NCI-H1048 (cell line): Measurements from ENCODE around the gene INVS.
"Not testable (repeated sequence)": the region's sequence is repeated elsewhere in the genome, so short reads cannot be mapped to it uniquely, and the experiment has no call there.

Source experiments
- DNase-seq: peaks from one replicate; lab custom pipeline; 2025; lab: John Stamatoyannopoulos, UW

Gene INVS, protein sequence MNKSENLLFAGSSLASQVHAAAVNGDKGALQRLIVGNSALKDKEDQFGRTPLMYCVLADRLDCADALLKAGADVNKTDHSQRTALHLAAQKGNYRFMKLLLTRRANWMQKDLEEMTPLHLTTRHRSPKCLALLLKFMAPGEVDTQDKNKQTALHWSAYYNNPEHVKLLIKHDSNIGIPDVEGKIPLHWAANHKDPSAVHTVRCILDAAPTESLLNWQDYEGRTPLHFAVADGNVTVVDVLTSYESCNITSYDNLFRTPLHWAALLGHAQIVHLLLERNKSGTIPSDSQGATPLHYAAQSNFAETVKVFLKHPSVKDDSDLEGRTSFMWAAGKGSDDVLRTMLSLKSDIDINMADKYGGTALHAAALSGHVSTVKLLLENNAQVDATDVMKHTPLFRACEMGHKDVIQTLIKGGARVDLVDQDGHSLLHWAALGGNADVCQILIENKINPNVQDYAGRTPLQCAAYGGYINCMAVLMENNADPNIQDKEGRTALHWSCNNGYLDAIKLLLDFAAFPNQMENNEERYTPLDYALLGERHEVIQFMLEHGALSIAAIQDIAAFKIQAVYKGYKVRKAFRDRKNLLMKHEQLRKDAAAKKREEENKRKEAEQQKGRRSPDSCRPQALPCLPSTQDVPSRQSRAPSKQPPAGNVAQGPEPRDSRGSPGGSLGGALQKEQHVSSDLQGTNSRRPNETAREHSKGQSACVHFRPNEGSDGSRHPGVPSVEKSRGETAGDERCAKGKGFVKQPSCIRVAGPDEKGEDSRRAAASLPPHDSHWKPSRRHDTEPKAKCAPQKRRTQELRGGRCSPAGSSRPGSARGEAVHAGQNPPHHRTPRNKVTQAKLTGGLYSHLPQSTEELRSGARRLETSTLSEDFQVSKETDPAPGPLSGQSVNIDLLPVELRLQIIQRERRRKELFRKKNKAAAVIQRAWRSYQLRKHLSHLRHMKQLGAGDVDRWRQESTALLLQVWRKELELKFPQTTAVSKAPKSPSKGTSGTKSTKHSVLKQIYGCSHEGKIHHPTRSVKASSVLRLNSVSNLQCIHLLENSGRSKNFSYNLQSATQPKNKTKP

DNA sequence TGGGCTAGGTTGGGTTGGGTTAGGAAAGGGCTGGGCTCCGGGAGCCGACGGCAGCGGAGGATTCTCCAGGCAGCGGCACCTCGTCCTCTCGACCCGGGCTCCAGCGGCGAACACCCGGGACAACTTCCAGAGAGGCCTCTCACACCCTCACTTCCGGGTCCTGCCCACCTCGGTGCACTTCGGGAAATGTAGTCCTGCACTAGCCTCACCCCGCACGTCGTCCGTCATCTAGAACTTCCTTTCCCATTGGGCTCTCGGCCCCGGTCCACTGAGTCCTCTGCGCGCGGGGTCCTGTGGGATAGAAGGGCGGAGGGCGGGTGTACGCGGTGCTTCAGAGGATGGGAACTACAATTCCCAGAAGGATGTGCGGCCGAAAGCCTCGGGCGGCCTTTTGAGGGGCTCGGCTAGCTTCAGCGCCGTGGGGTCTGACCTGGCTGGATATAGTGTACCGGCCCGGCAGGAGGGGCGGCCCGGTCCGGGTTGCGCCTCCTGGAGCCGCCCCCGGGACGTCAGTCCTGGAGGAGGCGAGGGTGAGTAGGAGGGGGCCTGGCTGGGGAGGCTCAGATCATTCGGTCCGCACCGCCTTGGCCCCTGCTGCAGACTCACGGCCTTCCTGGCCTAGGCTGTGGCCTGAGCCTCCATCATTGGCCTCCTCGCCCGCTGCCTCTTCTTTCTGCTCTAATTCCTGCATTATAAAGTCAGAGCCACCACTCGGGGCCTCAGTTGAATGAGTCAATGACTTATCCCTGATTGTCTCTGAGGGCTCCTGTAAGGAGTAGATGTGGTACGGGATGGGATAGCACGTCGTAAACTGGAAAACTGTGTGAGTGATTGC, at the start of gene INVS, which contains the start of gene ERP44:
TSS of gene INVS (plus strand) at position 357 of the 835 bp plus-strand sequence. CDS start 5,279 bp downstream, outside the sequence.
TSS of gene ERP44 (minus strand) at position 114 of the 835 bp plus-strand sequence. CDS start 160 bp downstream, outside the sequence.
- peak; percentile 99 for DNase-seq

DNA sequence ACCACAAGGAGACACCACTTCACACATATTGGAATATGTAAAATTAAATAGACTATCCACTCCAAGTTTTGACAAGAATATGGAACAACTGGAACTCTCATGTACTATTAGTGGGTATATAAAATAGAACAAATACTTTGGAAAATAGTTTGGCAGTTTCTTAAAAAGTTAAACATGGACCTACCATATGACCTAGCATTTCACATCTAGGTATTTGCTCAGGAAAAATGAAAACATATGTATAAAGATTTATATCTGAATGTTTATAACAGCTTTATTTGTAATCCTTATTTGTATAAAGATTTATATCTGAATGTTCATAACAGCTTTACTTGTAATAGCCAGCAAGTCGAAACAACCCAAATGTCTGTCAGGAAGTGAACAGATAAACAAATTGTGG, 49.5 kb upstream of the INVS start:
- DNase-seq, result no peak

DNA sequence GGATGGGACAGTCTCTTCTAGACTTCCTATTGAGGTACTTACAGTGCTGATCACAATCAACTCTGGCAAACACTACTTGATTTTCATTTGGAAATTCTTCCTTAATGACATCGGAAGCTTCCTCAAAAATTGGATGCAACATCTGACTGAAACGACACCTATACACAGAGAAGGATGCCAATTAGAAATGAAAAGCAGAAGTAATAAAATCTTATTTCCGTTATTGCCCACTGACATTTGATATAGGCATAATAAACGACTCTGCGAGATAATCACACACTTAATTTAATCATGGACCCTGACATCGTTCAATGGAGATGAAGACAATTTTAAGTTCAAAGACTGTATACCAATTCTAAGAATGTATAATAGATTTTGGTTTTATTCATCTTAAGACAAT, 46.7 kb upstream of the INVS start:
- no peak for DNase-seq

DNA sequence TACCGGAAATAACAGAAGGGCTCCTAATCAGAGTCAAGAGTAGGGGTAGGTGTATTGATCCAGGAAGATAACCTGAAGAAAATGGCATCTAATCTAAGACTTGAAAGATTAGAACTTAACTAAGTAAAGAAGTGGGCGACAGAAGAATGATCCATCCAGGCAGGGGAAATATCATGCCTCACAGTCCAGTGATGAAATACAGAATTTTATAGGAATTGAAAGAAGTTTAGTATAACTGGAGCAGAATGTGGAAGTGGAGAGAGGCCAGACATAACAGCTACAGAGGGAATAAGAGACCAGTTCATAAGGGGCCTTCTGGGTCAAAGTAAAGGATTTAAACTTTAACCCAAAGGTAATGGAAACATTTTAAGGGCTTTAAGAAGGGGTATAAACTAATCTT, 42.5 kb upstream of the INVS start:
- DNase-seq, result no peak

DNA sequence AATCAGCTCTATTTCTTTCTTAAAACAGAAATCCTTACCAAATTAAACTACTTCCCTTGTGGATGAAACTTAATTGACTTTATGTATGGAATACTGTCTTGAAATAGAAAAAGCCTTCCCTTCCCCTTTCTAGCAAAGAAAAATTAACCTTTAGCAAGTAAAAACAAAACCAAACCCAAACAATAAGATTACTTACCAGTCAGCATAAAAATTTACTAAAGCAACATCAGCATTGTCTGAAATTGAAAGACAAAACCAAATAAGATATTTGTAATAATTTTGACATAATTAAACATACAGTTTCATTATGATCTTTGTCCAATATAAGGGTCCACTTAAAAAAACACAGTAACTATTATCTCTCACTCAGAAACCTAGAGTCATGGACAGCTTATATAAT, 41.4 kb upstream of the INVS start:
- DNase-seq, result no peak

DNA sequence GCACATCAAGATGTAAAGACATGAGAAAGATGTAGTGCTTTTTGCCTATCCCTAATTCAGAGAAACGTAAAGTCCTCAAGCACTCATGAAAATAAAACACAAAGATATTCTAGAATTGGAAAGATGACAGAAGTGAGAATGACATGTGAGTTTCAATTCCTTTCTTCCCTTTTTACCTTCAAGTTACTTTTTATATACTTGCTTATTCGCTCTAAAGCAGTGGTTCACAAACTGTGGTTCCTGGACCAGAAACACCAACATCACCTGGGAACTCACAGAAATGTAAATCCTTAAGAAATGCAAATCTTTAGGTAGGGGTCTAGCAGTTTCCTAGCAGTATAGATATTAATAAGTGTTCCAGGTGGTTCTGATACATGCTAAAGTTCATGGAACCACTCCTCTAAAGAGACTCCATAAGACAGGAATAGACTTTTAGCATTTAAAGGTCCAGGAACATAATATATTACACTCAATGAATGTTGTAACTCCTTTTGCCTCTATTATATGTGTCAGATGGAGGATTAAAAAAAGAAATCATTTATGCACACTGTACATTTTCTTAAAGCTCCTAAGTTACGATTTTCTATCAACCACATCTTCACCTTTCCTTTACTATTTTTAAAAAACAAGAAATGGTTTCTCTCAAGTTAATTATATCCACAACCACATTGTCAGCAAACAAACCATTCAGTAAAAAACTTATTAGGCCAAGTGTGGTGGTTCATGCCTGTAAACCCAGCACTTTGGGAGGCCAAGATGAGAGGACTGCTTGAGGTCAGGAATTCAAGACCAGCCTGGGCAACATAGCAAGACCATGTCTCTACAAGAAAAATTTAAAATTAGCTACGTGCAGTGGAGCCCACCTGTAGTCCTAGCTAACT, 40.1 kb upstream of the INVS start:
- no peak for DNase-seq

DNA sequence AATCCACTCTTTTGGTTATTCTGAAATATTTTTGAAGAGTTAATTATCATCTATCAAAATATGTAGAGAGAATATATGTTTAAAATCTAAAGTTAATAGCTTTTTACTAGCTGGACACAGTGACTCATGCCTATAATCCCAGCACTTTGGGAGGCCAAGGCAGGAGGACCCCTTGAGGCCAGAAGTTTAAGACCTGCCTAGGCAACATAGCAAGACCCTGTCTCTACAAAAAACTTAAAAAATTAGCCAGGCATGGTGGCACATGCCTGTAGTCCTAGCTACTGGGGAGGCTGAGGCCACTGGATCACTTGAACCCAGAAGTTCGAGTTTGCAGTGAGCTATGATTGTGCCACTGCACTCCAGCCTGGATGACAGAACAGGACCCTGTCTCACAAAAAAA, 36.4 kb upstream of the INVS start:
- not testable (repeated sequence) for DNase-seq

DNA sequence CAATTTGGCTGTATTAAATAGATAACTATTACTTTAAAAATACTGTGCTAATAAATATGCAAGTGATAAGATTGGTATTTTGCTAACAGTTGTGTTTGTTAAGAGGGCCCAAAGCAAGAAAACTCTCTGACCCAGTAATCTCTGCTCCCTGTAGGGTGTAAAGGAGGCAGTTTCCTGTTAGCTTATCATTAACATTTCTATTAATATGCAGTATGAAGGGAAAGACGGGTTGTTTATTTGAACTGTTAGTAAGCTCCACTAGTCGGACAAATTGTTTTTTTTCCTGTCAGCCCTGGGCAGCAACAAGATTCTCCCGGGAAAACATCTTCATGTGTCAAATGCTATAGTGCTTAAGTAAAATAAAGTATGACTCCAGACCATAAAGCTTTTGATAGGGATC, 35.9 kb upstream of the INVS start:
- DNase-seq, result no peak

DNA sequence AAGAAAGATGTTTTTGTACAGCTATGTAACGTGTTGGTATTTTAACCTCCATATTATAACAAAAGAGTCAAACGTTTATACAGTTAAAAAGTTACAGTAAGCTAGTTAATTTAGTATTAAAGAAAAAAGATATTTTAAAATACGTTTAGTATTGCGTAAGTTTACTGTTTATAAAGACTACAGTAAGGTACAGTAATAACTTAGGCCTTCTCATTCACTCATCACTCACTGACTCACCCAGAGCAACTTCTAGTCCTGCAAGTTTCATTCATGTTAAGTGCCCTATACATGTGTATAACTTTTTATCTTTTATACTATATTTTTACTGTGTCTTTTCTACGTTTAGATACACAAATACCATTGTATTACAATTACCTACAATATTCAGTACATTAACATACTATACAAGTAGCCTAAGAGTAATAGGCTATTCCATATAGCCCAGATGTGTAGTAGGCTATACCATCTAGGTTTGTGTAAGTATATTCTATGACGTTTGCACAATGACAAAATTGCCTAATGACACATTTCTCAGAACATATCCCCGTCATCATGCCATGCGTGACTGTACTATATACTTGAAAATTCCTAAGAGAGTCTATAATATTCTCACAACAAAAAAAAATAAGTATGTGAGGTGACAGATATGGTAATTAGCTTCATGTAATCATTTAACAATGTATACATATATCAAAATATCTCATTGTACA, 34.0 kb upstream of the INVS start:
- DNase-seq, result no peak

DNA sequence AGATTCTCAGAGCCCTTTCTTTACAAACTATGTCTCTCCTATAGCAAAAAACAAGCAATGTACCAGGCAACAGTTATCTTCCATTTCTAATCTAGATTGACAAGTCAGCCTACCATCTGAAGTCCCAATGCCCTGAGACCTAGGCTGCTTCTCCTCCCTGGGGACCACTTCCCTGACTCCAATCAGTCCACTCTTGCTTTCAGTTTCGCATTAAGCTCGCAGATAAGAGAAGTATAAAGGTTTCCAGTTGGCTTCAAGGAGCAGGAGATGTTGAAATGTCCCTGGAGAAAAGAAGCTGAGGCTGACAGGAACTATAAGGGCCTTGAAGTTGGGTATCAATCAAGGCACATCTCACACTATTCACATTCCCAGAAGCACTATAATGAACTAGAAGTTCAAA, 32.5 kb upstream of the INVS start:
- no peak for DNase-seq

DNA sequence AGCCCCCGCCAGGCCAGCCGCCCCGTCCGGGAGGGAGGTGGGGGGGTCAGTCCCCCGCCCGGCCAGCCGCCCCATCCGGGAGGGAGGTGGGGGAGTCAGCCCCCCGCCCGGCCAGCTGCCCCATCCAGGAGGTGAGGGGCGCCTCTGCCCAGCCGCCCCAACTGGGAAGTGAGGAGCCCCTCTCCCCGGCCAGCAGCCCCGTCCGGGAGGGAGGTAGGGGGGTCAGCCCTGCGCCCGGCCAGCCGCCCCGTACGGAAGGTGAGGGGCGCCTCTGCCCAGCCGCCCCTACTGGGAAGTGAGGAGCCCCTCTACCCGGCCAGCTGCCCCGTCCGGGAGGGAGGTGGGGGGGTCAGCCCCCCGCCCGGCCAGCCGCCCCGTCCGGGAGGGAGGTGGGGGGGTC, 31.1 kb upstream of the INVS start:
- not testable (repeated sequence) for DNase-seq

DNA sequence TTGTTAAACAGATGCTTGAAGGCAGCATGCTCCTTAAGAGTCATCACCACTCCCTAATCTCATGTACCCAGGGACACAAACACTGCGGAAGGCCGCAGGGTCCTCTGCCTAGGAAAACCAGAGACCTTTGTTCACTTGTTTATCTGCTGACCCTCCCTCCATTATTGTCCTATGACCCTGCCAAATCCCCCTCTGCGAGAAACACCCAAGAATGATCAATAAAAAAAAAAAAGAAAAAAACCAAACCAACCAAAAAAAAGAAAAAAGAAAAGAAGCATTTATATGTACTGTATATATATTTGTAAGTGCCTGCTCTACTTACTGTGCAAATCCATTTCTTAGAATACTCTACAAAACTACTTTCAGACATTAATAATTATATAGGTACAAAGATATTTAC, 30.0 kb upstream of the INVS start:
- DNase-seq, result not testable (repeated sequence)

DNA sequence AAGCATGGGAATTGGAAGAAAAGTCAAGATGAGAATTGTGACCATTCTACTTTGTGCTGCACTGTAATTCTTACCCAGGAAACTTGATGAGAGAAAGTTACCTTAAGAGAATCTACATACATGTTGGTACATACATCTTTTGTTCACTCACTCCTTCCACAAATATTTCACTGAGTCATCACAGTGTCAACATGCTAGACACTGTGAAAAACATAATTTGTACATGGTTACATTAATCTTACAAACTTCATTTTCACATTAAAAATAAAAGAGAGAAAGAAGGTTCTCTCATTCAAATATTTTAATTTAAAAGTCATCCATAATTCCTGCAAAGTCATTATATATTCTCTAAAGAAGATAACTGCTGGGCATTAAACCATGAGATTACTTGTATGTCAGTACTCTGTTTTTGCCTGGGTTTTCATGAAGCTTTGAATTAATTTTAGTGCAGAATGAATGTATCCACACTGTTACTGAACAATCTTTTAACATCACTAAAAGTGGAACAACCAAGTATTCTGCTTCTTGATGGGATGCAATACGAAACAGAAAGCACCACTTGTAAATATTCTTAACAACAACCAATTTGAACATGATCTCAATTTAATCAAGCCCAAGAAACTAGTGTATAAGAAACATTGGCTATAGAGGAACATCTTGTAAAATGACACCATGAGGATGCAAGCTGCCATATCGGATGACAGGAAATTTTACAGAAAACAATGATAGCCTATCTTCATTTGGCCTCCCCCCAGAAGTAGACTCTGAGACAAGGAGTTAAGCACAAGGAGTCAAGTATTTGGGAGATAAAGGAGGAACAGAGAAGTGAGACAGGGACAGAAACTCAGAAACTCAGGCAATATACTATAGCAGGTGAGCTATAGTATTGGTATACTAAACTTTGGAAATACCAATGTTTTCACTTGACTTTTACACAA, 28.7 kb upstream of the INVS start:
- no peak for DNase-seq

DNA sequence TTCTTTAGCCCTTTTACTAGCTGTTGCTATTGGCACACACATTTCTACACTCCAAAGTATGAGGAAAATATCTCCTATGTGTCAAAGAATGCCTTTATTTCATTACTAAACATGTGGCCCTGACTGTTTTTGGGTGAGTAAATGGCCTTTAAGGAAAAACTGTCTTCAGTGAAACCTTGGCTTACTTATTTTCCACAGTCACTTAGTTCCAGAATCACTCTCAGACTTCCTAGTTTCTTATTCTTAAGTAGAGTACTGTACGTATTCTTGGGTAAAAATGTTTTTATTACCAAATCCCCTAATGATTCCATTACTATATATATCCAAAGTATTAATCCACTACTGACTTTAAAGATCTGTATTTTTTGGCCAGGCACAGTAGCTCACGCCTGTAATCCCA, 27.8 kb upstream of the INVS start:
- DNase-seq, result no peak

DNA sequence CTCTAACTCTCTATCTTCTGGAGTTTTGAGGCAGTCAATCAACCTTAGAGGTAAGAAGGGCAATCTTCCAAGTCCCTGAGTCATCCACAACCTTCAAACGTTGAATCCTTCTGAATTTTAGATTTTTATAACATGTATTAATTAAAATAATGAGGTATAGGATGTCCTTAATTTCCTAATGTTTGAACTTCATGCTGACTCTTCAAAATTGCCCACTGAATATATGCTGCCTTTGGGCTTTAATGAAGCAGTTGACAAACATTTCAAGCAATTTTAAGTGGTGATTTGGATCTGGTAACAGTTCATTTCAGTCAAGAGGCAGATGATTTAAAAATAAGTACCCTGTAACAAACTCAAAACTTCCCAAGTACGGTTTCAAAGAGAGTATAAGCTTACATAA, 26.2 kb upstream of the INVS start:
- DNase-seq, result no peak

DNA sequence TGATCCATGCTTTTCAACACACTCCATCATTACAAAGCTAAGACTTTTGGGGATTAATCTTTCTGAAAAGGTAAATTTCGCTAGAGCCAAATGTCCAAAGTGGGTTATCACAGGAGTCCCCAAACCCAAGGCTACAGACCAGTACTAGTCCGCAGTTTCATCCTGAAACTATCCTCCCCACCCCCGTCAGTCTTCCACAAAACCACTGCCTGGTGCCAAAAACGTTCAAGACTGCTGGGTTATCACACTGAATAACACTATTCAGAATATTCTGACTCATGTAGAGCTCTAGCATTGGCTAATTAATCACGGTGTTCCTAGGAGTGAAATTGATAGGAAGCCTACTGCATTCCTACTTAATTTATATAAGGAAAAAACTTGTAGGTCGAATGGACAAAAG, 24.9 kb upstream of the INVS start:
- no peak for DNase-seq

DNA sequence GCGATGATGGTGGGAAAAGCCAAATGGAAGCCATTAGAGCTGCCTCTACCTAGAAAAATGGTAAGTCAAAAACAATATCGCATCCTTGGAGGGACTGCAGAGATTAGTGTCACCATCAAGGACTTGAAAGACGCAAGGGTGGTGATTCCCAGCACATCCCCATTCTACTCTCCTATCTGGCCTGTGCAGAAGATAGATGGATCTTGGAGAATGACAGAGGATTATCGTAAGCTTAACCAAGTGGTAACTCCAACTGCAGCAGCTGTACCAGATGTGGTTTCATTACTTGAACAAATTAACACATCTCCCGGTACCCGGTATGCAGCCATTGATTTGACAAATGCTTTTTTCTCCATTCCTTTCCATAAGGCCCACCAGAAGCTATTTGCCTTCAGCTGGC, 24.1 kb upstream of the INVS start:
- no peak for DNase-seq

DNA sequence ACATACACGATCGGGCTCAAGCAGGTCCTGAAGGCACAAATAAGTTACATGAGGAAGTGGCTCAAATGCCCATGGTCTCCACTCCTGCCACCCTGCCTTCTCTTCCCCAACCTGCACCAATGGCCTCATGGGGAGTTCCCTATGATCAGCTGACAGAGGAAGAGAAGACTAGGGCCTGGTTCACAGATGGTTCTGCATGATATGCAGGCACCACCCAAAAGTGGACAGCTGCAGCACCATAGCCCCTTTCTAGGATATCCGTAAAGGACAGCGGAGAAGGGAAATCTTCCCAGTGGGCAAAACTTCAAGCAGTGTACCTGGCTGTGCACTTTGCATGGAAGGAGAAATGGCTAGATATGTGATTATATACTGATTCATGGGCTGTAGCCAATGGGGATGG, 22.8 kb upstream of the INVS start:
- DNase-seq, result not testable (repeated sequence)

DNA sequence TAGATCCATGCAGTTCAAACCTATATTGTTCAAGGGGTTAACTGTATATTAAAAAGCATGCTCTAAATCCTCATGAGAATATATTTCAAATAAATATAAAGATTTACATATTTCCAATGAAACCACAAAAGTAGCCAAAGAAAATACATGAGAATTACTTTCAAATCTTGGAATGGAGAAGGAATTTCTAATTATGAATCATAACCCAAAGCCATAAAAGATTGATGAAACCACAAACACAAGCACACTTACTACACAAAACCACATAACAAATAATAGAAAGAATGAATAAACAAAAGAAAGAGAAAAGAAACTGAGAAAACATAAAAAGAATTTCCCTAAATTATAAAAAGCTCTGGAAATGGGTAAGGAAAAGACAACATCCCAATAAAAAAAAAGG, 16.3 kb upstream of the INVS start:
- no peak for DNase-seq
